NCI-H510A (cell line): ENCODE results near the gene CCL3.
"Not testable (repeated sequence)": the region's sequence is repeated elsewhere in the genome, so short reads cannot be mapped to it uniquely, and the experiment has no call there.

Source experiments
- DNase-seq: peaks from one replicate; lab custom pipeline; 2025; lab: John Stamatoyannopoulos, UW

CCL3 gene

GRCh38 chr17:36115649-36115977 is 25.7 kb upstream of the CCL3 start:
- DNase-seq: not testable (repeated sequence)

- not testable (repeated sequence) for DNase-seq
Observed at GRCh38 chr17:36114971-36115648, 25.2 kb upstream of the CCL3 start.

GRCh38 chr17:36113131-36113530 is 23.2 kb upstream of the CCL3 start:
- DNase-seq: not testable (repeated sequence)

- no peak for DNase-seq
Observed at GRCh38 chr17:36112572-36112971, 22.6 kb upstream of the CCL3 start.

- no peak for DNase-seq
Observed at GRCh38 chr17:36111068-36111490, 21.1 kb upstream of the CCL3 start.

- DNase-seq: not testable (repeated sequence)
Observed at GRCh38 chr17:36108265-36108664, 18.3 kb upstream of the CCL3 start.

GRCh38 chr17:36107660-36108059 is 17.7 kb upstream of the CCL3 start:
- DNase-seq: no peak

GRCh38 chr17:36106493-36106835 is 16.5 kb upstream of the CCL3 start:
- no peak for DNase-seq

GRCh38 chr17:36105781-36106492 is 16.0 kb upstream of the CCL3 start:
- no peak for DNase-seq

GRCh38 chr17:36104701-36105181 is 14.8 kb upstream of the CCL3 start:
- DNase-seq: no peak

- not testable (repeated sequence) for DNase-seq
Observed at GRCh38 chr17:36104246-36104645, 14.3 kb upstream of the CCL3 start.

- DNase-seq: not testable (repeated sequence)
Observed at GRCh38 chr17:36103401-36103975, 13.5 kb upstream of the CCL3 start, which contains the start of gene CCL4. TSS of gene CCL4 (plus strand) at chr17:36103827. CDS start at chr17:36103906, 79 bp downstream.

GRCh38 chr17:36099004-36099403 is 9.1 kb upstream of the CCL3 start:
- not testable (repeated sequence) for DNase-seq

- DNase-seq: no peak
Observed at GRCh38 chr17:36095992-36096391, 6.0 kb upstream of the CCL3 start.

- no peak for DNase-seq
Observed at GRCh38 chr17:36094746-36095145, 4.8 kb upstream of the CCL3 start.

GRCh38 chr17:36094232-36094631 is 4.3 kb upstream of the CCL3 start:
- DNase-seq: no peak

GRCh38 chr17:36092715-36093114 is 2.8 kb upstream of the CCL3 start:
- not testable (repeated sequence) for DNase-seq

GRCh38 chr17:36092230-36092629 is 2.3 kb upstream of the CCL3 start:
- DNase-seq: no peak

- DNase-seq: no peak
Observed at GRCh38 chr17:36089339-36089865, 541 bp downstream of the CCL3 start.

GRCh38 chr17:36088670-36089338 is 1.1 kb downstream of the CCL3 start:
- DNase-seq: no peak

- DNase-seq: not testable (repeated sequence)
Observed at GRCh38 chr17:36087897-36088572, 1.9 kb downstream of the CCL3 start.

GRCh38 chr17:36087471-36087870 is 2.5 kb downstream of the CCL3 start:
- DNase-seq: not testable (repeated sequence)
